HuH-7.5 (cell line): Measurements from ENCODE around the gene COQ4.
A peak's percentile ranks its signal among the peaks of the same experiment; 100 is the strongest.
"Not testable (repeated sequence)": the region's sequence is repeated elsewhere in the genome, so short reads cannot be mapped to it uniquely, and the experiment has no call there.

Experiments
- DNase-seq: peaks from one replicate; pipeline ENCODE4 v3.0.0; 2011; ENCODE audit warnings: low spot score

COQ4 gene

DNA sequence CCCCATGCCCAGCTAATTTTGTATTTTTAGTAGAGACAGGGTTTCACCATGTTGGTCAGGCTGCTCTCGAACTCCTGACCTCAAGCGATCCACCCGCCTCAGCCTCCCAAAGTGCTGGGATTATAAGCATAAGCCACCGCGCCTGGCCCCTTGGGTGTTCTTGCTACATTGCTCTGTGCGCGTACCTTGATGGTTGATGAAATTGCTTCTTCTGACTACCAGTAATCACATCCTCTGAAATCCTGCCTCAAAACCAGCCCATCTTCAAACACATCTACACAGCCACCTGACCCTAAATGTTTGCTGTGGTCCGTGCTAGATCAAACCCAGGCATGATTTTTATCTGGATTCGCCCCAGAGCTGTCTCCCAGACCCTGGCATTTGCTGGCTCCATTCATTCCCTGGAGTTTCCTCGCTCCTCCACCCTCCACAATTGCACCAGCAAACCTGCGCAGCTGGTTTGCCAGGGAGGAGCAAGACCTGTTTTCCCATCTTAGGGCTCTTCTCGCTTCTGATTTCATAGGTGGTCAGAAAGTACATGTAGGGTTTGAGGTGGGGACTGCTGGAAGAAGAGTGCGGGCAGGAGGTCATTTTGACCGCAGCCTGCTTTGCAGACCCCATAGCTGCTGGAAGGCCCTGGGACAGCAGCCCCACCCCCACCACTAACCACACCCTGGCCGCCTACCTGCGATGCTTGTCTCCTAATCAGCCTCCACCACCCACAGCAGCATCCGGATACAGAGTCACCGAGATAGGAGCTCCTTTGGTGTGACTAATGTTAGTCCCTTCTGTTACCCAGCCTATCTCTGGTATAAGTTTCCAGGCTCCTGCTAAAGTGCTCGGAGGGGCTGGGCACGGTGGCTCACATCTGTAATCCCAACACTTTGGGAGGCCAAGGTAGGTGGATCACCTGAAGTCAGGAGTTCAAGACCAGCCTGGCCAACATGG is 23.8 kb upstream of the COQ4 start:
- DNase-seq: no peak

DNA sequence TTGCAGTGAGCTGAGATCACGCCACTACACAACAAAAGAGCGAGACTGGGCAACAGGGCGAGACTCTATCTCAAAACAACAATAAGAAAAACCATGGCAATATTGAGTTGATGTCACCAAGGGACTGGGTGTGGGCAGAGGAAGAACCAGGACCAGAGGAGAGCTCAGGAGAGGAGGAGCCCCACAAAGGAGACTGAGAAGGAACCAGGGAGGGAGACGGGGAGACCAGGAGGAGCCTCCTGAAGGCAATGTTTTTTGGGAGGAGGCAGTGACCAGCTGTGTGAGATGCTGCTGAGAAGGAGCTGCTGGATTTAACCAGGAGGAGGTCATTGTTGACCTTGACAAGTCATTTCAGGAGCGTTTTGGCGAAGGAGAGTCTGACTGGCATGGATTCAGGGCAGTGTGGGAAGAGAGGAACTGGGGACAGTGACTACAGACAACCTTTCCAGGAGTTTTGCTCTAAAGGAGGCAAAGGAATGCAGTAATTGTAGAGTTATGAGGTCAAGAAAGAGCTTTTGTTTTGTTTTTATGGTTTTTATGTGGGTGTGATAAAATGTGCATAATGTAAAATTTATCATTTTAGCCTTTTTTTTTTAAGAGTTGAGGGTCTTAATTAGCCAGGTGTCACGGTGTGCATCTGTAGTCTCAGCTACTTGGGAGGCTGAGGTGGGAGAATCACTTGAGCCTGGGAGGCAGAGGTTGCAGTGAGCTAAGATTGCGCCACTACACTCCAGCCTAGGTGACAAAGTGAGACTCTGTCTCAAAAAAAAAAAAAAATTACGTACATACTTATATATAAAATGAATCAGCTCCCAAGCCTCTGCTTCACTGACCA is 18.3 kb upstream of the COQ4 start:
- DNase-seq: no peak

DNA sequence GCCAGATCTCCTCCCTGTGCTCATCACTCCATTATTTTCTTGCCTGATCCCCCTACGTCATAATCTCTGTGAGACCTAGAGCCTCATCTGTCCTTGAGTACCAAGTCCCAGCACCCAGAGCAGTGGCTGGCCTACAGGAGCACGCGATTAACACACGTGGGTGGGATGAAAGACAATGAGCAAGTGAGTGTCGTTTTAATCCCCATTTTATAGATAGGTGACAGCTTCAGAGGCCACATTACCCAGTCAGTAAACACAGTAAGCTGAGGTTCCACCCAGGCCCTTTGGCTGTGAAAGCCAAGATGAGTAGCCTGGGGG is 17.7 kb upstream of the COQ4 start:
- DNase-seq: no peak

DNA sequence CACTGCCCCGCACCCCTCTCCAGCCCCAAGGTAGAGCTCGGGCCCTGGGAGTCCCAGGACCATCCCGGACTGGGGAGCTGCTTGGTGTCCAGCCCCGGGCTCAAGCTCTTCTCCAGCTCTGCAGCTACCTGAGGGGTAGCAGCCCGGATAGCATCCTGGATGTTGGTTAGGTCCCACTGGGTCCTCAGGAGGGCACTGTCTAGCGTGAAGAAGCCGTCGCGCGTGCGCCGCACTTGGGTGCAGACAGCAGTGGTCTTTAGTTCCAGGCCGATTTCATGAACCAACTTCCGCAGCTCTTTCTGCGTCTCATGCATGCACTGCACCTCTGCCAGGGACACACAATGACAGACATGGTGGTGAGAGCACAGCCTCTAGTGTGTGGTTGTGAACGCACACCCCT is 13.1 kb upstream of the COQ4 start:
- no peak for DNase-seq

DNA sequence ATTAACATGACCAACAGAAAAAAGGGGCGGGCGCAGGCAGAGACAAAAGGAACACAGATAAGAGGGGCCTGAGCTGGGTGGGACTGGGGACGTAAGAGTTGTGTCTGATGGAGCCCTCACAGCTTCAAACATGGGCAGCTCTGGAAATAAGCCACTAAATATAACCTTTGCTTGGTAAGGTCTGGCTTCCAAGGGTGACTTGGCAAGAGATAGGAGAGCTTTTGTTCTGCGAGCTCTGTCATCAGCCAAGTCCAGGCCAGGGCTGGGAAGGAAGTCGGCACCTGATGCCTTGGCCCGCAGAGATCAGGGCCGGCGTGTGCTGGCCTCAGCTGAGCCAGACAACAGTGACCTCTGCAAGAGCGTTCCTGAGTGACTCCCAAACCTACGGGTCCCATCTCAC is 12.2 kb upstream of the COQ4 start:
- DNase-seq: no peak

DNA sequence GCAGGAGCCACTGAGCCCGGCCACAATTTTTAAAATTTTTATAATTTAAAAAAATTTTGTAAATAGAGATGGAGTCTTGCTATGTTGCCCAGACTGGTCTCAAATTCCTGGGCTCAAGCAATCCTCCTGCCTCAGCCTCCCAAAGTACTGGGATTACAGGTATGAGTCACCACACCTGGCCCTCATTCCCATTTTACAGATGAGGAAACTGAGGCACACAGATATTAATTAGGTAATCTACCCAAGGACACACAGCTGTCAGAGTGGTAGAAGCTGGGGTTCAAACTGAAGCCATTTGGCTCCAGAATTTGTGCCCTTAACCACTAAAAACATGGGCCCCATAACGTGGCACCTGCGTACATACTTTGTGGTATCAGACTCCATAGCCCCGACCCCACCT is 7.9 kb upstream of the COQ4 start:
- no peak for DNase-seq

DNA sequence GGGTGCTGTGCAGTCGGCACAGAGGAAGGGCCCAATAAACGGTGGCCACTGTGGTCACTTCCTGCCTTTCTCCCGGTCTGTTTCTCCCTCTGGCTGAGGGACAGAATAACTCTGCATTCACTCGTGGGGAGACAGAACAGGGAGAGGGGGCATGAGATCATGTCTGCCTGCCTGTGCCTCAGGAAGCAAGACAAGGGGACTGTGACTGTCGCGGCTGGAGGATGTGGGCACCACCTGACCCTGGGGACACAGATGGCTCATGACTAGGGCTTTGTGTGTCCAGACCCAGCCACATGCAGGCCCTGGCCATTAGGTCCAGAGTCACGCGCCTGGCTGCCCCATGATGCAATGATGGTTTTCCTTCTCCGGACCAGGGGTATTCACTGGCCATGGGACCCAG is 6.2 kb upstream of the COQ4 start:
- no peak for DNase-seq

DNA sequence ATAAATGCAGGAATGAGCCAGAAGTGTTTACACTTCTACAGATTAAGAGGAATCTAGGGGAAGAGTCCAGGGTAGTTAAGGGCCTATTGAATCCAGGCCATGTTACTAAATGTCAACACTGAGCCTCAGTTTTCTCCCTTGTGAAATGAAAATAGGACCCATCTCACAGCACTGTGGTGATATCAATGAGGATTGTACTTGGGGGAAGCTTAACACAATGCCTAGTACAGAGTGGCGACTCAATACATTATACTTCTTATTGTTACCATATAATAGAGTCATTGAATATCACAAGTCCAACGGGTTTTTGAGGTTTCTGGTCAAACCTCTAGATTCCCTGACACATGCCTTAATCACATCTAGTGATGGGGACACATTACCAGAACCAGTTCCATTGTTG is 5.0 kb upstream of the COQ4 start:
- DNase-seq: no peak

DNA sequence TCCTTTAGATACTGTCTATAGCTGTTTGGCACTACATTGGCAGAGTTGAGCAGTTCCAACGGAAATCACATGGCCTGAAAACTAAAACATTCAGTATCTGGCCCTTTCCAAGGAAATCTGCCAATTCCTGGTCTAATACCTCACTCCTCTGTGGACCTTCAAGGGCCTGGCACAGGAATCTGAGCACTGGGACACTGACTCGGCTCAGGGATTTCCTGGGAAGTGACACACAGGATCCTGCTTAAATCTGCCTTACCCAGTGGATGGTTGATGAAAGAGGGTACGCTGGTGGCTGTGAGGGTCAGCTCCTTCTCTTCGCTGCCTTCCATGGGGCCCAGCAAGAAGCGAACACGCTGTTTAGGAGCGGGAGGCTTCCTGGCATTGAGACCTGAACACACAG is 1.3 kb upstream of the COQ4 start:
- DNase-seq: no peak

DNA sequence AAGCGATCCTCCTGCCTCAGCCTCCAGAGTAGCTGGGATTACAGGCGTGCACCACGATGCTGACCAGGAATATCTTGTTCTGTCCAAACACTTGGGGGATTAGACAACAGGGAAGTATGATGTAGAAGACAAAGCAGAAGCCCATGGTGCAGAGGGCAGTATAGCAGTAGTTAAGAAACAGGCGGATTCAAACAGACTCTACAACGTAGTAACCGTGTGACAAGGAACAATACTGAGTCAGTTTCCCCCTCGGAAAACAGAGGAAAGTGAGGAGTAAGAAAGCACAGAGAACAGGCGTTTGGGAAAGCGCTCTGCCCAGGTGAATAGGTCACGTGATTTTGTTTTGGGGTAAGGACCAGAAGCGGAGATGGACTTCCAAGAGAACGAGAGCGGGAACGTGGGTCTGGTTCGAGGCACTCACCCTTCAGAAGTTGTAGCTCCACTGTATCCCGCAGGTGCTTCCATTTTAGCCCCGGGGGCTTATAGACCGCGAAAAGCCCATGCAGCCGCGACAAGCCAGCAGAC is 698 bp upstream of the COQ4 start:
- DNase-seq: no peak

DNA sequence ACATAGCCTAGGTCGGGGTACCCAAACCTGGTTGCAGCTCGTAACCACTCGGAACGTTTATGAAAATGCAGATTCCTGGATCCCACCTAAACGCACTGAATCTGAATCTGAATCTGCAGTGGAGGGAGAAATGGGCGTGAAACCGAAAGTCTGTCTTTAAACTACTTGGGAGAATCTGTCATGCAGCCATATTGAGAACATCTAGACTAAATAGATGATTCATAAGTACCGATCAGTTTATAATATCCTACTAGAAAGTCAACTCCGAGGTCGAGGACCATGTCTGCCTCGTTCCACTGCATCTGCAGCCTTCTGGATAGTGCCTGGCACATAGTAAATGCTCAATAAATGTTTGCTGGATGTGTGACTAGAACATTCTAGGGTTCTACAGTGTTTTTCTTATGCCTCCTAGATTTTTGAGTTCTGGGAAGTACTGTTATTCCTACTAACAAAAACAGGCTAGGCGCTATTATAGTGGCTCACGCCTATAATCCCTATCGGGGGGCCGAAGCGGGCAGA is 632 bp downstream of the COQ4 start:
- DNase-seq: no peak

DNA sequence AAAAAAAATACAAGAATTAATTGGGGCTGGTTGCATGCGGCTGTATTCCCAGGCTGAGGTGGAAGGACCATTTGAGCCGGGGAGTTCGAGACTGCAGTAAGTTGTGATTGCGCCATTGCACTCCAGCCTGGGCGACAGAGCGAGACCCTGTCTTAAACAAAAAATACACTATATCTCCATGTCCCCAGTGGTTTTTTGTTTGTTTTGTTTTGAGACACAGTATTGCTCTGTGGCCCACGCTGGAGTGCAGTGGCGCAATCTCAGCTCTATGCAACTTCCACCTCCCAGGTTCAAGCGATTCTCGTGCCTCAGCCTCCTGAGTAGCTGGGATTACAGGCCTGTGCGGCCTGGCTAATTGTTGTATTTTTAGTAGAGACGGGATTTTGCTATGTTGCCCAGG is 1.2 kb downstream of the COQ4 start:
- no peak for DNase-seq

DNA sequence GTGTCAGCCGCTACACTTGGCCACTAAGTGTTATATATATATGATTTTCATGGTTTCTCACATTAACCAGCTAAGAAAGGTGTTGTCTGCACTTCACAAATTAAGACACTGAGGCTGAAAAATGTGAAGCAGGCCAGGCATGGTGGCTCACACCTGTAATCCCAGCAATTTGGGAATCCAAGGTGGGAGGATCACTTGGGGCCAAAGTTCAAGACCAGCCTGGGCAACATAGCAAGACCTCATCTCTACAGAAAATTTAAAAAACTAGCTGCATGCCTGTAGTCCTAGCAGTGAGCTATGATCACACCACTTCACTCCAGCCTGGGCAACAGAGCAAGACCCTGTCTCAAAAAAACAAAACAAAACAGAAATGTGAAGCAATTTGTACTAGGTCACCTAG is 1.8 kb downstream of the COQ4 start:
- DNase-seq: no peak

DNA sequence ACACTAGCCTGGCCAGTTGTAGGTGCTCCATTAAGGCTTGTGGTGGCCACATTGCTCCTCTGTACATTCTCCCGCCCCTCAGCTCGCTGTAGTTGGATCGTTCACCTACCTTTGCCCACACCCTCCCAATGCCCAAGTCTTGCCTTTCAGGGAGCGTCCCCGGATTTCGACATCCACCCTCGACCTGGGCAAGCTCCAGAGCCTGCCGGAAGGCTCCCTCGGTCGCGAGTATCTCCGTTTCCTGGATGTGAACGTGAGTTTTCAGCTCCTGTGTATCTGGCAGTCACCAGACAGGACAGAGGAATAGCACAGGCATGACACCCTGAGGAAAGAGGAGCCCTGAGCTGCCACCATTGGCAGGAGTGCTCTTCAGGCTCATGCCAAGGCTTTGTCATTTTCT is 3.0 kb downstream of the COQ4 start:
- no peak for DNase-seq

DNA sequence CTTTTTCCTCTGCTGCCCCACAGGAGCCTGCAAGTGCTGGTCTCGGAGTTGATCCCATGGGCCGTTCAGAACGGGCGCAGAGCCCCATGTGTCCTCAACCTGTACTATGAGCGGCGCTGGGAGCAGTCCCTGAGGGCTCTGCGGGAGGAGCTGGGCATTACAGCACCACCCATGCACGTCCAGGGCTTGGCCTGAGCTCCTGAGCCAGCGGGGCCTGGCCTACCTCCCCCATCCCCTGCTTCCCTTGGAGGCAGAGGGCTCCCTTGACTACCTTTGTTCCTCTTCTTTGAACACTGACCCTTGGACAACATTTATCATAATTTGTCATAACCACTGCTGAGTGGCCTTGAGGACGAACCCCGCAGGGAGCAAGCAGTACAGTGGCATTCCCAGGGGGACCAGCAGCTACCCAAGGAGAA is 10.8 kb downstream of the COQ4 start:
- DNase-seq: no peak

DNA sequence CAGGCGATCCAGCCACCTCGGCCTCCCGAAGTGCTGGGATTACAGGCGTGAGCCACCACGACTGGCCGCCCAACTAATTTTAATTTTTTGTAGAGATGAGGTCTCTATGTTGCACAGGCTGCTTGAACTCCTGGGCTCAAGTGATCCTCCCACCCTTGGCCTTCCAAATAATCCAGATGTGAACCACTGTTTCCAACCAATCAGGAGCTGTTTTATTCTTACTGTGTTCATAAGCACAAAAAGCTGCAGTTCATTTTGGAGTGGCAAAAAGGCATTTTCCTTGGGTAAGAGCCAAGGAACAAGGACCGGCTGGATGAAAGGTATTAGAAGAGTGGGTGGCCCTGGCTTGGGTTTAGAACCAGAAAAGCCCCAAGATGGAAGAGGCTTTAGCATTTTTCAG is 12.5 kb downstream of the COQ4 start:
- DNase-seq: no peak

DNA sequence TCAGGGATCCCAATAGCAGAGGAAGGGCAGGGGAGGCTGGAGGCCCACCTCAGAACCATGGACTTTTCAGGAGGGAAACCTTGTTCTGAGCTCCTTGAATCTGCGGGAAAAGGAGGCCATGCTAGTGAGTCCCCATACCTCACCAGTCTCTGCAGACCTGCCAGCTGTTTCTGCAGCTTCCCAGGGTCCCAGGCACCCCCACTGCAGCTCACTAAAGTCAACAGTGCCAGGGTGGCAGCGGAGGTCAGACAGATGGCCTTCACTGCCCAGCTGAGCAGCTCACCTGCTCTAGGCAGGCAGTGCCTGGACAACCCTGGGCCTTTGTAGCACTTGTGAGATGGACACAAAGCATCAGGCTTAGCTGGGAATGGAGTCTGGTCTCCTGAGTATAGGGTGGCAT is 13.3 kb downstream of the COQ4 start:
- DNase-seq: no peak

DNA sequence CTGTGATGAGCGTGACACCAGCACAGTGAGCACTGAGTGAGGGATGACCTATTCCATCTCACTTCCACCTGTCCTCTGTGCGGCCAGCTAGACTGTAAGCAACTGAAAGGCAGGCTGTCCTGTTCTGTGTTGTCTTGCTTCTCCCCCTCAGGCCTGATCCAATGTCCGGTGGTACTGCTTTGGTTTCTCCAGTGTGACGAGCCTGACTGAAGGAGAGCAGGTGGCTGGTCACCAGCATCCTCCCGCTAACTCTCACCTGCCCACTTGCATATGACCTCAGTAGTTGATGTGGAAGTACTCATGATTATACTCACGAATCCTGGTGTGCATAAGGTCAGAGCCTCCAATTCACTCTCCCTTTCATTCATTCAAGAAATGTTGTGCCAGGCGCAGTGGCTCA is 15.3 kb downstream of the COQ4 start:
- DNase-seq: no peak

DNA sequence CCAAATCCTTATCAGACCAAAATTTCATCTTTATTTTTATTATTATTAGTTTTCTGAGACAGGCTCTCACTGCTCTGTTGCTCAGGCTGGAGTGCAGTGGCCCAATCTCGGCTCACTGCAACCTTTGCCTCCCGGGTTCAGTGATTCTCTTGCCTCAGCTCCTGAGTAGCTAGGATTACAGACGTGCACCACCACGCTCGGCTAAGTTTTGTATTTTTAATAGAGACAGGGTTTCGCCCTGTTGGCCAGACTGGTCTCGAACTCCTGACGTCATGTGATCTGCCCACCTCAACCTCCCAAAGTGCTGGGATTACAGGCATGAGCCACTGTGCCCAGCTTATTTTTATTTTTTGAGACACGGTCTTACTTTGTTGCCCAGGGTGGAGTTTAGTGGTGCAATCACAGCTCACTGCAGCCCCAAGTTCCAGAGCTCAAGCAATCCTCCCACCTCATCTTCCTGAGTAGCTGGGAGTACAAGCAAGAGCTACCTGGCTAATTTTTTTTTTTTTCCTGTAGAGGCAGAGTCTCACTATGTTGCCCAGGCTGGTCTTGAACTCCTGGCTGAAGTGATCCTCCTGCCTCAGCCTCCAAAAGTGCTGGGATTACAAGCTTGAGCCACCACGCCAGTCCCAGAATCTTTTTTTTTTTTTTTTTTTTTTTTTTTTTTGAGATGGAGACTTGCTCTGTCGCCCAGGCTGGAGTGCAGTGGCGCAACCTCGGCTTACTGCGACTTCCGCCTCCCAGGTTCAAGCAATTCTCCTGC is 16.4 kb downstream of the COQ4 start:
- DNase-seq: not testable (repeated sequence)

DNA sequence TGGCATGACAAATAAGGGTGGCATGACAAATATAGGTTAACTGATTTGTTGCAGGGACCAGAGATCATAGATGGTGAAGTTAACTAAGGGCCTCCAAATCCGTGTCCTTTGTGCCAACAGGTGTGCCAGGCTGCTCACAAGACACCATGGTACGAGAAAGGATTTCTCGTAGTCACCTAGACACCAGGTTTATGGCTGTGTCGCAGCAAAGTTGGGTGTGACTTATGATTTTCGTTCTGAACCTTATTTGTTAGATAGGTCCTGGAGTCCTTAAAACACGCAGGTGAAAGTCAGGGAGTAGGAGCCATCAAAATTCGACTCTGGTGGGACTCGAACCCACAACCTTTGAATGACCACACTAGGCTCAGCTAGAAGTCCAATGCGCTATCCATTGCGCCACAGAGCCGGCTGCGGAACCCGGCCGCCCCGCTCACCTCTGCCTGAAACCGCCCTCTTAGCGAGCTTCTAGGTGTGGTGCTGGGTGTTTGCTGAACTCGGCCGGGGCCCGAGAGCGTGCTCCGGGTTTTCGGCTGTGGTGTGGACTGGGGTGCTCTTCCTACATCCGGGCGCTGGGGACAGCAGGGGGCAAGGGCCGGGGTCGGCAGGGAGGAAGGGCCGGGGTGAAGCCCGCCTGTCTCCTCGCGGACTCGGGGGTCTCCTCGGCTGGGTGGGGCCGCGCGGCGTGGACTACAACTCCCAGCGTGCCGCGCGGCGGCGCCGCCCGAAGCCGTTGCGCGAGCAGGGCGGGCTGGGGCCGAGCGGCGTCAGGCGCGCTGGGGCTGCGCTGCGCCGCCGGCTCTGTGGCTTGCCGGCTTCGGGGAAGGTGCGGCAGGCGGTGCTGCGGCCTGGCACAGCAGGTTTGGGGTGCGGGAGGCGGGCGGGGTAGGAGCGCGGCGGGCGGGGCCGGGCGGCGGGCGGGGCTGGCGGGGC is 17.4 kb downstream of the COQ4 start, which contains the start of gene SLC27A4:
Gene SLC27A4 (plus strand): TSS at position 767 of the 930 bp plus-strand sequence. CDS start 2,606 bp downstream, outside the sequence.
- peak; percentile 88 for DNase-seq
